Epithelial cell of alveolus of lung (primary cell): ENCODE measurements around the gene SERPINA6. TPM values are rescaled to one million over a fixed set of nuclear protein-coding genes. Genes with fewer than 3 reads are reported as not detected.

Experiments used
- total RNA-seq: library from RNA; depleted of rRNA; stranded (reverse); fragments of >200 nt; gene quantifications from 2 replicates; pipeline ENCODE4 v1.2.1, GENCODE V29; 2015

SERPINA6 gene, protein sequence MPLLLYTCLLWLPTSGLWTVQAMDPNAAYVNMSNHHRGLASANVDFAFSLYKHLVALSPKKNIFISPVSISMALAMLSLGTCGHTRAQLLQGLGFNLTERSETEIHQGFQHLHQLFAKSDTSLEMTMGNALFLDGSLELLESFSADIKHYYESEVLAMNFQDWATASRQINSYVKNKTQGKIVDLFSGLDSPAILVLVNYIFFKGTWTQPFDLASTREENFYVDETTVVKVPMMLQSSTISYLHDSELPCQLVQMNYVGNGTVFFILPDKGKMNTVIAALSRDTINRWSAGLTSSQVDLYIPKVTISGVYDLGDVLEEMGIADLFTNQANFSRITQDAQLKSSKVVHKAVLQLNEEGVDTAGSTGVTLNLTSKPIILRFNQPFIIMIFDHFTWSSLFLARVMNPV
- total RNA-seq: 0.13 TPM in 1 of 2 replicates, not detected in the other

DNA sequence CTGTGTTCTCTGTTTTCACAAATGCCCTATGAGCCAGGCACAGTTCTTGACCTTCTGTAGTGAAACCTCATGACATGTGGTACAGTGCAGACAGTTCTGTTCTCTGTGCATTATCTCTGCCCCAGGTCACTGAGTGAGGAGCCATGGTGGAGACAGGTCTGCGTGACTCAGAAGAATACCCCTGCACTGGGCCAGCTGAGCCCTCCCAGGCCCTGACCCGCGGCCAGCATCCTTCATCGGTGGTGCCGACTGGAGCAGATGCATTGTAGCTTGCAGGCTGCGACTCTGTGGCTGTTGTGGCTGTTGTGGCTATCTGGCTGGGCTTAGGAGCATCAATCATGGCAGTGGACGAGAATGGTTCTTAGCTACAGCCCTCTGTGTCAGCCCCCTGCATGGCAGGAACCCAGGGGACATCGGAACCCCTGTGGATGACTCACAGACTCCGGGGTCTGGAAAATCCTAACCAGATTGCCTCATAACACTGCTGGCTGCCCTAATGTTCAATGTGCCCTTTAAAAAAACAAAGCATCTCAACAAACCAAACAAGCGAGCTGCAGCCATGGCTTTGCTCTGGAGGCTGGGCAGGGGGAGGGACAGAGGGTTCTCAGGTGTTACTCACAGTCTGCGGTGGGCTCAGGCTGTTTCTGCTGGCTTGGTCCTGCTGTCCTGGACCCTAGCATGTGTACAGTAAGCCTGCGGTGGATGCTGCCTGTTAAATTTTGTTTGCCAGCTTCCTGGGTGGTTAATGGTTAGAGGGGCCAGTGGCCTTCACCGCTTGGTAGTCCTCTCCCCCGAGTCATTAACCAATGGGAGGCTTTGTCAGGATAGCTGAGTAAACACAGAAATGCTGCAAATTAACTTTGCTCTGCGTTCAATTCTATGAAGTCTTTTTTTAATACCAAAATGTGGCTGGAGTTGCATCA is at the start of gene SERPINA6:
TSS of gene SERPINA6 (minus strand) at position 689 of the 923 bp plus-strand sequence. CDS start 8,688 bp downstream, outside the sequence.

DNA sequence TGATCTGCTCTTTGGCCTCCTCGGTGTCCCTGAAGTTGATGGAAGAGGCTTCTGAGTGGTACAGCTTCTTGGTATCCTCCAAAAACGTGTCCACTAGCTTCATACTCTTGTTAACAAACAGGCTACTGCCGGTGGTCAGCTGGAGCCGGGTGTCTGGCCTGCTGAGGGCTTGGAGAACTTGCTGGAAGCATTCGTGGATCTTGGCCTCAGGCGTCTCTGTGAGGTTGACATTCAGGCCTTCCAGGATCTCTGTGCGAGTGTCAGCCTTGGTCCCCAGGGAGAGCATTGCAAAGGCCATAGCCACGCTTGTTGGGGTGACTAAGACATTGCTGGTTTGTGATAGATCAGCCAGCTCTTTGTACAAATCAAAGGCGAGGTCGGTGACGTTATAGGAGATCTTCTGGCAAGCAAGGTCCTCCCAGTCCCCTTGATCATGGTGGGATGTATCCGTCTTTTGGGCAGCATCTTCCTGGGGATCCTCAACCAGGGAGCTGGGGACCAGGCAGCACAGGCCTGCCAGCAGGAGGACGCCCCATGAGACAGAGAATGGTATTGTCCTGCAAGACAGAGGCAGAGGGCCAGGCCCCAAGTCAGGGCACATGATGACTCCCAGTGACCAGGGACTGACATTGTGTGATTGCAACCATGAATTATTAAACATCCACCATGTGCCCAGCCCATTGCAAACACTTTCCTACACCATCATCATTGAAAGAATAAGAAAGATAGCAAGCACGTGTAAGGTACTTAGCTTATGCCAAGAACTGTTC is 43.2 kb upstream of the SERPINA6 start, which contains the start of gene SERPINA2:
TSS of gene SERPINA2 (minus strand) at position 553 of the 770 bp plus-strand sequence.

DNA sequence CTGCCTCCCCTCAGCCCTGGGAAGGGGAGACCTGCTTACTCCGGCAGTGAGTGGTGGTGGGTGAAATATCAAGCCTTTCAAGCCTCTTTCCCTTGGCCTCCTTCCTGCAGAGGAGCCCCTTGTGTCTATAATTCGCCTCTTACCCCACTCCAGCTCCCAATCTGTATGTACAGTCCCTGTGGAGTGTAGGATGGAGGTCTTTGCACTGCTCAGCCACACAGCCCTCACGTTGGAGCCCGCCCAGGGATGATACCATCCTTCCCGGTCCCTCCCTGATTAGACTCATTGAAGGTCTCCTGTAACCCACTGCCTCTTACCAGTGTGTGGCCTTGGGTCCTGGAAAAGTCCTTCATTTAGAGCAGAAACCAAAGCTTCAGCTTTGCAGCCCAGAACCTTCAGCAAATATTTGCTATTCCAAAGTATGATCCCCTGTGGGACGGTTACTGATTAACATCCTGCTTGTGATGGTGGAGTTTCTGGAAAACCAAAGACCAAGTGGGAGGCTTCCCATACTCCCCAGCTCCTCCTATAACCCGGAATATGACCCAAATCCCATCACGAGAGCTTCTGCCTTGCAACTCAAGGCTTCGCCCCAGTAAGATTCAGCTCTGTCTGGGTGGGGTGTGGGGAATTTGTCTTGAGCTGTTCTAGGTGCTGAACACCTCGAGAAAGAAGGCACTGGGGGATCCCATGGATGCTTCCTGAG is 30.1 kb downstream of the SERPINA6 start, which contains the start of gene SERPINA10:
TSS of gene SERPINA10 (minus strand) at position 397 of the 706 bp plus-strand sequence. CDS start 2,675 bp downstream, outside the sequence.

Other genes with a start within 250 kb of the SERPINA6 start
- 95.9 and 147 TPM in 2 replicates for gene DDX24, start 242.1 kb downstream of the SERPINA6 start, total RNA-seq
- gene IFI27L1, start 242.0 kb downstream of the SERPINA6 start, total RNA-seq: 9.6 and 28.6 TPM in 2 replicates
- gene IFI27, start 212.6 kb downstream of the SERPINA6 start, total RNA-seq: 37.6 TPM in 1 of 2 replicates, not detected in the other
- 47.2 and 328 TPM in 2 replicates for gene IFI27L2, start 193.7 kb downstream of the SERPINA6 start, total RNA-seq
- 1.6 and 8.5 TPM in 2 replicates for gene PPP4R4, start 149.0 kb downstream of the SERPINA6 start, total RNA-seq
- gene SERPINA10, start 30.1 kb downstream of the SERPINA6 start, total RNA-seq: not detected in 2 replicates
- not detected in 2 replicates for gene SERPINA2, start 43.4 kb upstream of the SERPINA6 start, total RNA-seq
- 0.24 and 5.3 TPM in 2 replicates for gene SERPINA1, start 65.3 kb upstream of the SERPINA6 start, total RNA-seq
- not detected in 2 replicates for gene SERPINA11, start 129.5 kb upstream of the SERPINA6 start, total RNA-seq
- not detected in 2 replicates for gene SERPINA9, start 152.9 kb upstream of the SERPINA6 start, total RNA-seq
- gene SERPINA12, start 186.1 kb upstream of the SERPINA6 start, total RNA-seq: not detected in 2 replicates
- gene SERPINA4, start 238.1 kb upstream of the SERPINA6 start, total RNA-seq: not detected in 2 replicates